Suprapubic skin (tissue), 4 donors: ENCODE data around the gene PRR5. TPM values are rescaled to one million over a fixed set of nuclear protein-coding genes. Genes with fewer than 3 reads are reported as not detected.
A peak's percentile ranks its signal among the peaks of the same experiment; 100 is the strongest.

ENCODE experiments used
- DNase-seq, 2 donors: peaks; one replicate each; pipeline ENCODE4 v3.0.0-alpha.2; 2019; ENCODE audit warnings: low spot score in 2 of 2
- H3K27ac ChIP-seq: fragments of 200-600 bp; sonication (generic); one replicate; pipeline ENCODE4 v1.5.1; 2019
- H3K27me3 ChIP-seq: fragments of 200-600 bp; sonication (generic); one replicate; pipeline ENCODE4 v1.5.1; 2019
- H3K36me3 ChIP-seq: fragments of 200-600 bp; sonication (generic); one replicate; pipeline ENCODE4 v1.5.1; 2019
- H3K4me1 ChIP-seq: fragments of 200-600 bp; sonication (generic); one replicate; pipeline ENCODE4 v1.5.1; 2019
- H3K4me3 ChIP-seq: fragments of 200-600 bp; sonication (generic); one replicate; pipeline ENCODE4 v1.5.1; 2019; ENCODE audit warnings: mild to moderate bottlenecking
- H3K9me3 ChIP-seq: fragments of 200-600 bp; sonication (generic); one replicate; pipeline ENCODE4 v1.5.1; 2019
- EP300 ChIP-seq: sonication (generic); formaldehyde crosslinking; IDR thresholded peaks from one replicate; pipeline ENCODE4 v1.6.1; 2017; ENCODE audit warnings: antibody characterized with exemption
- POLR2A ChIP-seq, 2 donors: fragments of 450-650 bp; IDR thresholded peaks; one replicate each; pipeline ENCODE4 v1.6.1; 2017; ENCODE audit warnings: antibody characterized with exemption in 2 of 2, mild to moderate bottlenecking in 2 of 2, moderate library complexity in 2 of 2
- POLR2AphosphoS5 ChIP-seq, 3 donors: sonication (generic); formaldehyde crosslinking; IDR thresholded peaks; one replicate each; pipeline ENCODE4 v1.6.1; 2017; ENCODE audit warnings: antibody characterized with exemption in 3 of 3
- WGBS: methylation state at CpG from one replicate; pipeline ENCODE4 v1.1.5; 2018; 5-methylcytosine and 5-hydroxymethylcytosine counted together
- total RNA-seq, 4 donors: library from RNA; depleted of rRNA; stranded (reverse); fragments of >200 nt; gene quantifications; one replicate each; pipeline ENCODE4 v1.1.0, GENCODE V29; 2016
- TF ChIP-seq, protein P1 (sequence below), 2 donors: fragments of 200-600 bp in 1 of 2; fragments of 450-650 bp in 1 of 2; sonication (generic) in 1 of 2; IDR thresholded peaks; one replicate each; pipeline ENCODE4 v1.5.1; 2016 to 2019; ENCODE audit warnings: antibody characterized with exemption in 2 of 2, mild to moderate bottlenecking in 1 of 2, moderate library complexity in 1 of 2

The PRR5 gene
- total RNA-seq, 4 donors from 2014 or later = 14.9 to 25.0 (median 20.4) TPM

DNA sequence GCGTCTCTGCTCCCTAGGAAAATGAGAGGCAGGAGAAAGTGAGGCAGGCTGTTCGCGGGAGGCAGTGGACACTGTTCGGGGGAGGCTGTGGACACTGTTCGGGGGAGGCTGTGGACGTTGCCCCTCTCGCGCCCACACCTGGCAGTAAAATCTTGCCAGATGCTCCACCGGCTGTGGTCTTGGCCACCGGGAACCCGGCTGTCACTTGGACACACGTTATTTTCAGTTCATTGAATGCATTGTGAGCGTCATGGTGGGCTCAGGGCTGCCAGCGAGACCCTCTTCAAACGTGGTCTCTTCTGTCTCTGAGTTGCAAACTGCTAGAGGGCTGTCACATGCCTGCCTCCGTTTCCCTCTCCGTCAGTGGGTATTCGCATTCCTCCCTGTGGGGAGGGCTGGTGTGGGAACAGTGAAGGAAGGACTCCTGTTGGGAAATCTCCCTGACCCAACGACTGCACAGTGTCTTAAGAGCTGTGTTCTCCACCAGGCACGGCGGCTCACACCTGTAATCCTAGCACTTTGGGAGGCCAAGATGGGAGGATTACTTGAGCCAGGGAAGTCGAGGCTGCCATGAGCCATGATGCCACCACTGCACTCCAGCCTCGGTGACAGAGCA, 1.4 kb downstream of the PRR5 start:
- TF ChIP-seq EP300 (no peak), POLR2AphosphoS5 (IDR thresholded peaks at IDR 0.05) (no peak), POLR2A (IDR thresholded peaks at IDR 0.05) (no peak)
- TF ChIP-seq, protein P1, sequence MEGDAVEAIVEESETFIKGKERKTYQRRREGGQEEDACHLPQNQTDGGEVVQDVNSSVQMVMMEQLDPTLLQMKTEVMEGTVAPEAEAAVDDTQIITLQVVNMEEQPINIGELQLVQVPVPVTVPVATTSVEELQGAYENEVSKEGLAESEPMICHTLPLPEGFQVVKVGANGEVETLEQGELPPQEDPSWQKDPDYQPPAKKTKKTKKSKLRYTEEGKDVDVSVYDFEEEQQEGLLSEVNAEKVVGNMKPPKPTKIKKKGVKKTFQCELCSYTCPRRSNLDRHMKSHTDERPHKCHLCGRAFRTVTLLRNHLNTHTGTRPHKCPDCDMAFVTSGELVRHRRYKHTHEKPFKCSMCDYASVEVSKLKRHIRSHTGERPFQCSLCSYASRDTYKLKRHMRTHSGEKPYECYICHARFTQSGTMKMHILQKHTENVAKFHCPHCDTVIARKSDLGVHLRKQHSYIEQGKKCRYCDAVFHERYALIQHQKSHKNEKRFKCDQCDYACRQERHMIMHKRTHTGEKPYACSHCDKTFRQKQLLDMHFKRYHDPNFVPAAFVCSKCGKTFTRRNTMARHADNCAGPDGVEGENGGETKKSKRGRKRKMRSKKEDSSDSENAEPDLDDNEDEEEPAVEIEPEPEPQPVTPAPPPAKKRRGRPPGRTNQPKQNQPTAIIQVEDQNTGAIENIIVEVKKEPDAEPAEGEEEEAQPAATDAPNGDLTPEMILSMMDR (IDR thresholded peaks at IDR 0.05) = no peak
- H3K4me1 ChIP-seq = peaks cover 30% of the 10 kb centered on the region
- no peaks in the 10 kb centered on the region for H3K9me3 ChIP-seq
- H3K27ac ChIP-seq = no peak overlapping the region
- no peaks in the 10 kb centered on the region for H3K36me3 ChIP-seq
- 58% methylated on average over 21 of the region's 23 CpGs for WGBS
- DNase-seq = no peak
- peak overlapping the region; percentile 75 for H3K4me3 ChIP-seq
- H3K27me3 ChIP-seq = no peaks in the 10 kb centered on the region

DNA sequence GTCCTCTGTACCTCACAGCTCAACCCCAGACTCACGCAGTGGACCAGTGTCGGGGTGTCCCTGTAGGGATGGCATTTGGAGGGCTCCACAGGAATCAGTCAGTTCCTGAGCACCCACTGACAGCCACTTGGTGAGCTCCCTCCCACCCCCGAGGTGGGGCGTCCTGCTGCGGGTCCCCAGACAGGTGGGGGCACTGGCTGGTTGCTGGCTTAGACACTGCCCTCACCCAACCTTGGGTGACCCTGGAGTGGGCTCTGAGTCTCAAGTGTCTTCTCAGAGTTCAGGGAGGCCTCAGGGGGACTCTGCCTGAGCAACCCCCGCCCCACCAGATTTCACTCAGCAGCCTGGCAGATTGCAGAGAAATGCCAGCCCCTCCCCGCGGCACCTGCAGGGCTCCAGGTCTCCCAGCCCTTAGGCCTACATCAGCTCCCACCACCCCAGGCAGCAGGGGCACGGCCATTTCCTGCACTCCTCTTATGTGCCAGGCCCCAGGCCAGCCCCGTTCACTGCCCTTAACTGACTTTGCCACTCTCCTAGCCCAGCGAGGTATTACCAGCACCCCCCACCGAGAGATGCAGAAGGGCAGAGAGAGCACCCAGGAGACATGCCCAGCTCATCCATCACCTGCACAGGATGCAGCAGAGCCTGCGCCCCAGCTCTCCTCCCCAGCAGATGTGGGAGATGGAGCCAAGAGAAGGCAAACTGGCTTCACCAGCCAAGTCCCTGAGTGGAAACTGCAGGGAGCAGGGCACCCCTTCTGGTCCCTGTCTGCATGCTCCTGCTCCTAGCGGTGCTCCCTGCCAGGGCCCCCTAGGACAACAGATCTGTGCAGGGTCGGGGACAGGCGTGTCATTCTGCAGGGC, 2.4 kb downstream of the PRR5 start:
- WGBS = 96% methylated on average over 14 of the region's 16 CpGs
- no peak overlapping the region for H3K4me3 ChIP-seq

DNA sequence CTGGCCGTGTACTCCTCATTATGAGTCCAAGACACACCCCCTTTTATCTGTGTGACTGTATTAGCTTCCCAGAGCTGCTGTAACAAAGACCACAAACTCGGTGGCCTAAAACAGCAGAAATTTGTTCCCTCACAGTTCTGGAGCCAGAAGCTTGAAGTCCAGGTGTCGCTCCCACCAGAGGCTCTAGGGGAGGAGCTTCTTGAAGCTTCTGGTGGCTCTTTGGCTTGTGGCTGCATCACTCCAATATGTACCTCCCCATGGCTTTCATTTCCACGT, 3.0 kb downstream of the PRR5 start:
- no peaks in the 10 kb centered on the region for H3K36me3 ChIP-seq
- H3K4me1 ChIP-seq = peaks cover 21% of the 10 kb centered on the region
- no peak overlapping the region for H3K27ac ChIP-seq
- no peaks in the 10 kb centered on the region for H3K27me3 ChIP-seq
- DNase-seq = no peak
- WGBS = 88% methylated on average over 4 of the region's 4 CpGs
- H3K9me3 ChIP-seq = no peaks in the 10 kb centered on the region
- H3K4me3 ChIP-seq = no peak overlapping the region
- TF ChIP-seq EP300 (no peak), POLR2A (IDR thresholded peaks at IDR 0.05) (no peak), POLR2AphosphoS5 (IDR thresholded peaks at IDR 0.05) (no peak)
- TF ChIP-seq, protein P1 (IDR thresholded peaks at IDR 0.05) = no peak

More for the DNA sequence above, 2.4 kb downstream of the PRR5 start:
- no peak for DNase-seq
- TF ChIP-seq POLR2AphosphoS5 (IDR thresholded peaks at IDR 0.05) (no peak), POLR2A (IDR thresholded peaks at IDR 0.05) (no peak), EP300 (no peak)
- TF ChIP-seq, protein P1 (IDR thresholded peaks at IDR 0.05) = no peak
- H3K9me3 ChIP-seq = no peaks in the 10 kb centered on the region
- H3K4me1 ChIP-seq = peaks cover 22% of the 10 kb centered on the region
- no peak overlapping the region for H3K27ac ChIP-seq
- H3K36me3 ChIP-seq = no peaks in the 10 kb centered on the region
- H3K27me3 ChIP-seq = no peaks in the 10 kb centered on the region

DNA sequence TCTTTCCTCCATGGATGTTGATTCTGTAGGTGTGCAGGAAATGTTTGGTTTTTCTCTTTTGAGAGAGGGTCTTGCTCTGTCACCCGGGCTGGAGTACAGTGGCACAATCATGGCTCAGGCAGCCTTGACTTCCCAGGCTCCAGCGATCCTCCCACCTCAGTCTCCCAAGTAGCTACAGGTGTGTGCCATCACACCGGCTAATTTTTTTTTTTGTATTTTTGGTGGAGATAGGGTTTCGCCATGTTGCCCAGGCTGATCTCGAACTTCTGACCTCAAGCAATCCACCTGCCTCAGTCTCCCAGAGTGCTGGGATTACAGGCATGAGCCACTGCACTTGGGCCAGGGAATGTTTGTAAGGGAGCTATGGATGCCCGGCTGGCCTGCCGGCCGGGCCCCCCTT, 4.5 kb downstream of the PRR5 start:
- TF ChIP-seq POLR2AphosphoS5 (IDR thresholded peaks at IDR 0.05) (no peak), POLR2A (IDR thresholded peaks at IDR 0.05) (no peak), EP300 (no peak)
- TF ChIP-seq, protein P1 (IDR thresholded peaks at IDR 0.05) = no peak
- H3K4me1 ChIP-seq = peaks cover 35% of the 10 kb centered on the region
- no peaks in the 10 kb centered on the region for H3K9me3 ChIP-seq
- no peaks in the 10 kb centered on the region for H3K36me3 ChIP-seq
- no peak for DNase-seq
- no peak overlapping the region for H3K27ac ChIP-seq
- H3K4me3 ChIP-seq = no peak overlapping the region
- no peaks in the 10 kb centered on the region for H3K27me3 ChIP-seq
- WGBS = 98% methylated on average over 5 of the region's 8 CpGs

DNA sequence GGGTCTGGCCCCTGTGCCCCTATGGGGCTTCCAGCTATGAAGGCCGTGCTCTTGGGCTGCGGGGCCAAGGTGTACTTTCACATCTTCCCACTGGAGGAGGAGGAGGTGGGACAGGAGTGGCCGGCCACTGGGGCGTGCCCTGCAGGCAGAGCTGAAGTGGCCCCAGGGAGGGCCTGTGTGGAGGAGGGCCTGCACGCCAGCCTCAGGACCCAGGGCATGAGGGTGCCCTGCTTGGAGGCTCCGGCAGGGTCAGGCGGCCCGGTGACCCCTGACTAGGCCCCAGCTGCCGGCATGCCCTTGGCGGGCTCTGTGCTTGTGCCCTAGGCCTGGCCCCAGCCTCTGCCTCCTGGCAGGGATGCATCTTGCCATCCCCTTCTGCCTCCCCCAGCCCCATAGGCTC, 5.2 kb downstream of the PRR5 start:
- Histone ChIP-seq H3K4me3 (no peak overlapping the region), H3K27ac (no peak overlapping the region), H3K27me3 (no peaks in the 10 kb centered on the region), H3K36me3 (no peaks in the 10 kb centered on the region), H3K9me3 (no peaks in the 10 kb centered on the region), H3K4me1 (peaks cover 33% of the 10 kb centered on the region)
- WGBS = 96% methylated on average over 4 of the region's 10 CpGs
- TF ChIP-seq EP300 (no peak), POLR2A (IDR thresholded peaks at IDR 0.05) (no peak), POLR2AphosphoS5 (IDR thresholded peaks at IDR 0.05) (no peak)
- TF ChIP-seq, protein P1 (IDR thresholded peaks at IDR 0.05) = no peak
- DNase-seq = no peak
